HL-60 (cell line): ENCODE measurements around the gene PSIP1.

ENCODE experiments used
- DNase-seq, 2 experiments: peaks; one replicate each; pipeline ENCODE4 v3.0.0-alpha.2; 2010 to 2020; ENCODE audit warnings: low read depth in 1 of 2, low spot score in 1 of 2
- H3K27ac ChIP-seq: fragments of 250-450 bp; sonication (Bioruptor Pico); replicated peaks from 2 replicates; pipeline ENCODE4 v1.5.1; 2020; ENCODE audit warnings: mild to moderate bottlenecking, moderate library complexity
- H3K27me3 ChIP-seq: fragments of 250-450 bp; sonication (Bioruptor Pico); 2 replicates; pipeline ENCODE4 v1.5.1; 2021; ENCODE audit warnings: mild to moderate bottlenecking, moderate library complexity; ENCODE audit not compliant: insufficient read depth, poor library complexity, severe bottlenecking
- H3K4me3 ChIP-seq: replicated peaks from 2 replicates; pipeline ENCODE4 v1.5.1; 2011; ENCODE audit warnings: mild to moderate bottlenecking, control low read depth, low read length; ENCODE audit not compliant: insufficient read depth
- CTCF ChIP-seq: IDR thresholded peaks from one replicate; pipeline ENCODE4 v1.5.1; 2011; ENCODE audit warnings: low read length, control low read depth, inconsistent platforms; ENCODE audit not compliant: insufficient read depth
- GABPA ChIP-seq: IDR thresholded peaks from 2 replicates; pipeline ENCODE4 v1.6.1; 2012; ENCODE audit warnings: low read depth
- POLR2AphosphoS5 ChIP-seq: IDR thresholded peaks from 2 replicates; pipeline ENCODE4 v1.6.1; 2012; ENCODE audit warnings: low read depth
- REST ChIP-seq: IDR thresholded peaks from 2 replicates; pipeline ENCODE4 v1.6.1; 2012; ENCODE audit warnings: low read depth; ENCODE audit not compliant: insufficient replicate concordance
- SPI1 ChIP-seq: IDR thresholded peaks from 2 replicates; pipeline ENCODE4 v1.6.1; 2012; ENCODE audit warnings: low read depth, mild to moderate bottlenecking, borderline replicate concordance

Gene PSIP1

DNA sequence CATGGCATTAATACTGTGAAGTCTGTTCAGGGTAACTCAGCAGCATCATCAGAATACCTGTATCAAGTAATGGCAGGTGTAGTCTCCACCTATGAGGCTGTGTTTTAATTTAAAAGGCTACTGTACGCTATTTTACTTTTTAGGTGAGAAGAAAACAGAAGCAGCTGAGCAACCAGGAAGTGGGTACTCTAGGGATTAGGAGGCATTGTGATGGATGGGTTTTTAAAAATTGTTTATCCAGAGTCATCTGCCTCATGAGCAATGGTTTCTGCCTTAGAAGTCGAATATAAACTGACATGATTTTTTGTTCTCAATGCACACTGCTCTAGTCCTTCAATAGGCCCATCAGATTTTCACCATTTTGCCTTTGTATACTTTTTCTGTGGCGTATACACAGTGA, 42.6 kb downstream of the PSIP1 start:
- Histone ChIP-seq H3K27me3 (no peaks in the 10 kb centered on the region), H3K27ac (no peak overlapping the region), H3K4me3 (no peak overlapping the region)
- TF ChIP-seq SPI1 (no peak), GABPA (no peak), CTCF (no peak), REST (no peak), POLR2AphosphoS5 (no peak)
- DNase-seq, result no peak

DNA sequence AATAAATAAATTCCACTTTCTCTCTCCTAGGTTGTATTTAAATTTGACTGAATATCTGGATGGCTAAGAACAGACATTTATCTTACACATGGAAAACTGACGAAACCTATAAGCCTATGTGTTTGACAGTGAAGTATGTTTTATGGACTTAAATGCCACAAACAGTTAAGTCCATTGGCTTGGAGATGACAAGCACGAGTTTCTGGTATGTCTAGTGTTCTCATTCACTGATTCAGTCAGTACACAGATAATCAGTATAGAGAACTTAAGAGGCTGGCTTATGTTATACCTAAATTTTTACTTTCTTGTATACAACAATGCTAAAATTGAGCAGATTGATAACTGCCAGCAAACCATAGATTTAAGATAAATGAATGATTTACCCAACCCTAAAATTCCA, 49.2 kb downstream of the PSIP1 start:
- H3K4me3 ChIP-seq, result no peak overlapping the region
- TF ChIP-seq CTCF, result no peak
- TF ChIP-seq GABPA, result no peak
- TF ChIP-seq POLR2AphosphoS5, result no peak
- TF ChIP-seq SPI1, result no peak
- TF ChIP-seq REST, result no peak
- no peaks in the 10 kb centered on the region for H3K27me3 ChIP-seq
- H3K27ac ChIP-seq, result no peak overlapping the region
- no peak for DNase-seq

DNA sequence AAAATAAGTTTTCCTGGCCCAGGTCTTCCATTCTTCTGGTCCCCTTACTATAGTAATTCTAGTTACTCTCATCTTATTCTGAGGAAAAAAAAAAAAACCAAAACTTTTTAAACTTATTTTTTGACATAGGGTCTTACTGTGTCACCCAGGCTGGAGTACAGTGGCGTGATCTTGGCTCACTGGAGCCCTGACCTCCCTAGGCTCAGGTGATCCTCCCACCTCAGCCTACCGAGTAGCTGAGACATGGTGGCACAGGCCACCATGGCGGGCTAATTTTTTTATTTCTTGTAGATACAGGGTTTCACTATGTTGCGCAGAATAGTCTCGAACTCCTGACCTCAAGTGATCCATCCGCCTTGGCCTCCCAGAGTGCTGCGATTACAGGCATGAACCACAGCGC, 49.7 kb downstream of the PSIP1 start:
- no peak for DNase-seq

More for the DNA sequence above, 49.7 kb downstream of the PSIP1 start:
- TF ChIP-seq REST (no peak), POLR2AphosphoS5 (no peak), GABPA (no peak), SPI1 (no peak)
- Histone ChIP-seq H3K4me3 (no peak overlapping the region), H3K27me3 (no peaks in the 10 kb centered on the region), H3K27ac (no peak overlapping the region)
